Measurements from ENCODE around the gene CHMP4B.

DNA sequence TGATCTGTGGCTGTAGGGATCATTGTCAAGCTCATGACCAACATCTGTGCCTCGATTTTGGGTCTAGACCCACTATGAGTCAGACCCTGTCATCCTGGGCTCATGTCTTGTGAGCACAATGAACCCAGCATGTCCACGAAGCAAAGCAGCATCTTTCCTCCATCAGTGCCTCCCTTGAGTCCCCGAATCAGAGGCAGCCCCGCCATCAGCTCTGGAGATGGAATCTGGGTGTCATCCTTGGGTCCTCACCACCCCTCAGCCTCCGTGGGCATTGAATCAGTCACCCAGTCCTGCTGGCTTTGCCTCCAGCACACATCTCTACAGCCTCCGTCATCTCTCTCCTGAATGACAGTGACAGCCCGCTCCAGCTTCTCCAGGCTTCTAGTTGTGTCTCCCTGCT, 56.9 kb downstream of the CHMP4B start:
- TF ChIP-seq MAX (IDR thresholded peaks at IDR 0.05) = no peak
- TF ChIP-seq, protein P1, sequence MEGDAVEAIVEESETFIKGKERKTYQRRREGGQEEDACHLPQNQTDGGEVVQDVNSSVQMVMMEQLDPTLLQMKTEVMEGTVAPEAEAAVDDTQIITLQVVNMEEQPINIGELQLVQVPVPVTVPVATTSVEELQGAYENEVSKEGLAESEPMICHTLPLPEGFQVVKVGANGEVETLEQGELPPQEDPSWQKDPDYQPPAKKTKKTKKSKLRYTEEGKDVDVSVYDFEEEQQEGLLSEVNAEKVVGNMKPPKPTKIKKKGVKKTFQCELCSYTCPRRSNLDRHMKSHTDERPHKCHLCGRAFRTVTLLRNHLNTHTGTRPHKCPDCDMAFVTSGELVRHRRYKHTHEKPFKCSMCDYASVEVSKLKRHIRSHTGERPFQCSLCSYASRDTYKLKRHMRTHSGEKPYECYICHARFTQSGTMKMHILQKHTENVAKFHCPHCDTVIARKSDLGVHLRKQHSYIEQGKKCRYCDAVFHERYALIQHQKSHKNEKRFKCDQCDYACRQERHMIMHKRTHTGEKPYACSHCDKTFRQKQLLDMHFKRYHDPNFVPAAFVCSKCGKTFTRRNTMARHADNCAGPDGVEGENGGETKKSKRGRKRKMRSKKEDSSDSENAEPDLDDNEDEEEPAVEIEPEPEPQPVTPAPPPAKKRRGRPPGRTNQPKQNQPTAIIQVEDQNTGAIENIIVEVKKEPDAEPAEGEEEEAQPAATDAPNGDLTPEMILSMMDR (IDR thresholded peaks at IDR 0.05) = no peak
- TF ChIP-seq, protein P2, sequence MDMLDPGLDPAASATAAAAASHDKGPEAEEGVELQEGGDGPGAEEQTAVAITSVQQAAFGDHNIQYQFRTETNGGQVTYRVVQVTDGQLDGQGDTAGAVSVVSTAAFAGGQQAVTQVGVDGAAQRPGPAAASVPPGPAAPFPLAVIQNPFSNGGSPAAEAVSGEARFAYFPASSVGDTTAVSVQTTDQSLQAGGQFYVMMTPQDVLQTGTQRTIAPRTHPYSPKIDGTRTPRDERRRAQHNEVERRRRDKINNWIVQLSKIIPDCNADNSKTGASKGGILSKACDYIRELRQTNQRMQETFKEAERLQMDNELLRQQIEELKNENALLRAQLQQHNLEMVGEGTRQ (IDR thresholded peaks at IDR 0.05) = no peak
- TF ChIP-seq, protein P3, sequence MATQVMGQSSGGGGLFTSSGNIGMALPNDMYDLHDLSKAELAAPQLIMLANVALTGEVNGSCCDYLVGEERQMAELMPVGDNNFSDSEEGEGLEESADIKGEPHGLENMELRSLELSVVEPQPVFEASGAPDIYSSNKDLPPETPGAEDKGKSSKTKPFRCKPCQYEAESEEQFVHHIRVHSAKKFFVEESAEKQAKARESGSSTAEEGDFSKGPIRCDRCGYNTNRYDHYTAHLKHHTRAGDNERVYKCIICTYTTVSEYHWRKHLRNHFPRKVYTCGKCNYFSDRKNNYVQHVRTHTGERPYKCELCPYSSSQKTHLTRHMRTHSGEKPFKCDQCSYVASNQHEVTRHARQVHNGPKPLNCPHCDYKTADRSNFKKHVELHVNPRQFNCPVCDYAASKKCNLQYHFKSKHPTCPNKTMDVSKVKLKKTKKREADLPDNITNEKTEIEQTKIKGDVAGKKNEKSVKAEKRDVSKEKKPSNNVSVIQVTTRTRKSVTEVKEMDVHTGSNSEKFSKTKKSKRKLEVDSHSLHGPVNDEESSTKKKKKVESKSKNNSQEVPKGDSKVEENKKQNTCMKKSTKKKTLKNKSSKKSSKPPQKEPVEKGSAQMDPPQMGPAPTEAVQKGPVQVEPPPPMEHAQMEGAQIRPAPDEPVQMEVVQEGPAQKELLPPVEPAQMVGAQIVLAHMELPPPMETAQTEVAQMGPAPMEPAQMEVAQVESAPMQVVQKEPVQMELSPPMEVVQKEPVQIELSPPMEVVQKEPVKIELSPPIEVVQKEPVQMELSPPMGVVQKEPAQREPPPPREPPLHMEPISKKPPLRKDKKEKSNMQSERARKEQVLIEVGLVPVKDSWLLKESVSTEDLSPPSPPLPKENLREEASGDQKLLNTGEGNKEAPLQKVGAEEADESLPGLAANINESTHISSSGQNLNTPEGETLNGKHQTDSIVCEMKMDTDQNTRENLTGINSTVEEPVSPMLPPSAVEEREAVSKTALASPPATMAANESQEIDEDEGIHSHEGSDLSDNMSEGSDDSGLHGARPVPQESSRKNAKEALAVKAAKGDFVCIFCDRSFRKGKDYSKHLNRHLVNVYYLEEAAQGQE (IDR thresholded peaks at IDR 0.05) = no peak
